Measurements from ENCODE around the gene SMIM23. TPM values are rescaled to one million over a fixed set of nuclear protein-coding genes. Genes with fewer than 3 reads are reported as not detected.

SMIM23 gene
- total and polyA plus RNA-seq, 2 experiments from 2014 or later, result not detected

GRCh38 chr5:171789353-171789752 lies 3.7 kb downstream of the SMIM23 start:
- Mint-ChIP-seq H3K9me3 (no peaks in the 10 kb centered on the region), H3K4me3 (no peak overlapping the region), H3K27ac (no peak overlapping the region), H3K4me1 (peaks cover 1% of the 10 kb centered on the region; the same call in 1 of the 3 replicates), H3K27me3 (ENCODE audit: insufficient read depth, low read depth, poor library complexity) (peaks cover 4% of the 10 kb centered on the region), H3K36me3 (ENCODE audit: low read depth) (no peaks in the 10 kb centered on the region)
- Histone ChIP-seq H3K36me3 (ENCODE audit: insufficient read depth) (no peaks in the 10 kb centered on the region), H2AFZ (no peak overlapping the region), H3K27ac (ENCODE audit: low read depth) (no peak overlapping the region), H4K20me1 (replicated peaks; ENCODE audit: insufficient read depth) (no peaks in the 10 kb centered on the region), H3K4me3 (no peak overlapping the region), H3K4me1 (ENCODE audit: insufficient read depth) (no peaks in the 10 kb centered on the region), H3K4me2 (no peak overlapping the region), H3K79me2 (replicated peaks; ENCODE audit: insufficient read depth) (no peaks in the 10 kb centered on the region), H3K27me3 (ENCODE audit: insufficient read depth) (no peaks in the 10 kb centered on the region), H3K9me2 (ENCODE audit: insufficient read depth) (no peaks in the 10 kb centered on the region), H3F3A (replicated peaks; ENCODE audit: low read depth) (no peaks in the 10 kb centered on the region)
- no peak for TF ChIP-seq REST (IDR thresholded peaks at IDR 0.05; ENCODE audit: unreplicated experiment)
- no peak for TF ChIP-seq JUNB (IDR thresholded peaks at IDR 0.05; ENCODE audit: unreplicated experiment)
- TF ChIP-seq ZNF331 (CRISPR knock-in tag; IDR thresholded peaks at IDR 0.05; ENCODE audit: low read depth), result no peak
- no peak for TF ChIP-seq ZNF114 (CRISPR knock-in tag; IDR thresholded peaks at IDR 0.05)
- TF ChIP-seq ZNF462 (CRISPR knock-in tag; IDR thresholded peaks at IDR 0.05), result no peak
- TF ChIP-seq CTCF (conservative IDR thresholded peaks at IDR 0.05; ENCODE audit: low read depth in 2 of 2), result no peak
- no peak for TF ChIP-seq EZH2 (IDR thresholded peaks at IDR 0.05; ENCODE audit: low read depth, unreplicated experiment)
- no peak for TF ChIP-seq POLR2AphosphoS5 (IDR thresholded peaks at IDR 0.05; ENCODE audit: low read depth)
- TF ChIP-seq NANOG (IDR thresholded peaks at IDR 0.05; ENCODE audit: borderline replicate concordance), result no peak
- no peak for TF ChIP-seq STAT1 (IDR thresholded peaks at IDR 0.05; ENCODE audit: unreplicated experiment)
- TF ChIP-seq EZH2phosphoT487 (IDR thresholded peaks at IDR 0.05; ENCODE audit: unreplicated experiment), result no peak
- TF ChIP-seq CREB1 (CRISPR knock-in tag; IDR thresholded peaks at IDR 0.05; ENCODE audit: low read depth), result no peak
- no peak for TF ChIP-seq ETS1 (IDR thresholded peaks at IDR 0.05)
- ATAC-seq, result no peak
- no peak for DNase-seq (ENCODE audit: low spot score)
